Fibroblast of pulmonary artery (primary cell): ENCODE measurements around the gene SFXN1.

Source experiments
- DNase-seq: peaks from one replicate; pipeline ENCODE4 v3.0.0-alpha.2; 2010; ENCODE audit warnings: low read depth
- H3K4me3 ChIP-seq: replicated peaks from 2 replicates; pipeline ENCODE4 v1.5.1; 2011; ENCODE audit warnings: low read depth, mild to moderate bottlenecking, control low read depth, low read length, moderate library complexity
- CTCF ChIP-seq: IDR thresholded peaks from 2 replicates; pipeline ENCODE4 v1.5.1; 2011; ENCODE audit warnings: mild to moderate bottlenecking, control low read depth, low read length, inconsistent platforms; ENCODE audit errors: missing control alignments

SFXN1 gene

DNA sequence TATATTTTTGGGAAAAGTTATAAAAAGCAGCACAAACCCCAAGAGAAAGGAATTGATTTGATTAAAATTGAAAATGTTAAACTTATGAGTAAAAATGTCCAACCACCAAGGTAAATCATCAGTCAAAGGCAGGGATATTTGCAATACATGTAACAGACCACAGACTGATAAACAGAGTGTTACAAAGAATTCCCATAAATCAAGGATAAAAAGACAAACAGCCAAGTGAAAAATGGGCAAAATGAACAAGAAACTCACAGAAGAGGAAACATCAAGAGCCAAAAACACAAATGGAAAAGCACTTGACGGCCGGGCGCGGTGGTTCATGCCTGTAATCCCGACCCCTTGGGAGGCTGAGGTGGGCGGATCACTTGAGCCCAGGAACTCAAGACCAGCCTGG lies 98.2 kb downstream of the SFXN1 start:
- DNase-seq: no peak
- H3K4me3 ChIP-seq: no peak overlapping the region
- TF ChIP-seq CTCF: no peak
